T-helper 1 cell (primary cell): ENCODE data around the gene BRD1.

Source experiments
- DNase-seq, 5 donors: peaks; one replicate each; pipeline ENCODE4 v3.0.0-alpha.2; 2012 to 2020
- total RNA-seq, 4 donors: gene quantifications; one replicate each; lab custom pipeline; 2026; lab: John Stamatoyannopoulos, UW

BRD1 gene
- total RNA-seq = 156 to 187 (median 170) reads per million in 4 donors

DNA sequence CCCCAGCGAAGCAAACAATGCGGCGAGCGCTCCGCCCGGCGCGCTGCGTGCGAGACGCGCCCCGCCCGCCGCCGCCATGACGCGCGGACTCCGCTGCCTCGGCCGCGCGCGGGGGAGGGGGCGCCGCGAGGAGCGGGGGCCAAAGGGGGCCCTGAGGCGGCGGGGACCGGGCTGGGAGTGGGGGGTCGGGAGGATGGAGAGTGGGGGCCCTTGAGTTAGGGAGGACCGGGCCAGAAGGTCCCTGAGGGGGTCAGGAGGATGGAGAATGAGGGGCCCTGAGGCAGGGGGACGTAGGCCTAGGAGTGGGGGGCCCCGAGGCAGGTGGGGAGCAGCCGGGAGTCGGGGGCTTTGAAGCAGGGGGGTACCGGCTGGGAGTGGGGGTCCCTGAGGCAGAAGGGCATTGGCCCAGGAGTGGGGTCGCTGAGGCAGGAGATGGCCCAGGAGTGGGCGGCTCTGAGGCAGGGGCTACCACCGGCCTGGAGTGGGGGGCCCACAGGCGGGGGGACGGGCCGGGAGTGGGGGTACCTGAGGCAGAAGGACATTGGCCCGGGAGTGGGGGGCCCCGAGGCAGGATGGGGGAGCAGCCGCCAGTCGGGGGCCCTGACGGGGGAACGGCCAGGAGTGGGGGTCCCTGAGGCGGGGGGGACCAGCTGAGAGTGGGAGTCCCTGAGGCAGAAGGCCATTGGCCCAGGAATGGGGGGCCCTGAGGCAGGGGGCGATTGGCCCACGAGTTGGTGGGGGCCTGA lies at the start of gene BRD1:
Gene BRD1 (minus strand): TSS at position 21 of the 746 bp plus-strand sequence. CDS start 3,556 bp downstream, outside the sequence.
- DNase-seq = peak in 2 of 5 donors; percentile 54 to 60

- DNase-seq = no peak
These were observed 45.7 kb upstream of the BRD1 start for GRCh38 chr22:49873228-49873940.

DNA sequence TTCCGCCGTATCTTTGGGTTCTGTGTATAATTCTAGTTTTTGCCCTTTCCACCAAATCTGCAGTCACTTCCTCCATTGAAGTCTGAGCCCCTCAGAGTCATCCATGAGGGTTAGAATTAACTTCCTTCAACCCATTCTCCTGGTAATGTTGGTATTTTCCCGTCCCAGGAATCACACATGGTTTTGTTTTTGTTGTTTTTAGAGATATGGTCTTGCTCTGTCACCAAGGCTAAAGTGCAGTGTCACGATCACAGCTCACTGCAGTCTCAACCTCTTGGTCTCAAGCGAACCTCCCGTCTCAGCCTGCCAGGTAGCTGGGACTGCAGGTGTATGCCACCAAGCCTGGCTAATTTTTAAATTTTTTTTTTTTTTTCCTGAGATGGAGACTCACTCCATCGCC lies 44.7 kb upstream of the BRD1 start:
- DNase-seq = no peak

GRCh38 chr22:49871482-49871881 lies 43.8 kb upstream of the BRD1 start:
- DNase-seq = no peak

GRCh38 chr22:49869845-49870712 lies 42.4 kb upstream of the BRD1 start:
- DNase-seq = peak in 4 of 5 donors; percentile 17 to 48 (median 37)

DNA sequence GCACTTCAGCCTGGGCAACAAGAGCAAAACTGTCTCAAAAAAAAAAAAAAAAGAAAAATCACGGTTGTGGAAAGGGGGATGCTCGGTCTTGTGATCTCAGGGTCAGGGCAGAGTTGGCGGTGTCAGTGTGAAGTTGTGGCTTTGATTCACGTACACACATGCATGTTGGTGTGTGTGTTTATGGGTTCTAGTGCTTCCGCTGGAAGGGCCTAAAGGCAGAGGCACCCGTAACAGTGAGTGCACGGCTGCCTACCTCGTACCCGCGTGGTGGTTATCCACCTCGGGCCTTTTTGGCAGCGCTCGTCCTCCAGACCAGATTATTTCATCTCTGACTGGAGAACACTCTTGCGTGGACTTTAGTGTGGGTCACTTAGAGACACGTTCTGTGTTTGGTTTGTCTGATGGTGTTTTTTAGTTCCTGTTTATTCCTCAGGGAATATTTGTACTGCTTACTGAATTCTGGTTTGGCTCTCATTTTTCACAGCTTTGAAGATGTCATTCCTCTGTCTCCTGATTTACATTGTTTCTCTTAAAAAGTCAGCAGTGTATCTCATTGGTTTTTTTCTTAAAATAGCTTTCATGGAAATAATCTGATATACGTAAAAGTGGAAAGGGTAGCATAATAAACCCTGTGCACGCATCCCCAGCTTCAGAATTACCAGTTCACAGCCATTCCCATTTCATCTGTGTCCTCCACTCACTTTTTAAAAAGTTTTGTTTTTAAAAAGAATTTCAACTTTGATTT lies 41.6 kb upstream of the BRD1 start:
- no peak for DNase-seq

DNA sequence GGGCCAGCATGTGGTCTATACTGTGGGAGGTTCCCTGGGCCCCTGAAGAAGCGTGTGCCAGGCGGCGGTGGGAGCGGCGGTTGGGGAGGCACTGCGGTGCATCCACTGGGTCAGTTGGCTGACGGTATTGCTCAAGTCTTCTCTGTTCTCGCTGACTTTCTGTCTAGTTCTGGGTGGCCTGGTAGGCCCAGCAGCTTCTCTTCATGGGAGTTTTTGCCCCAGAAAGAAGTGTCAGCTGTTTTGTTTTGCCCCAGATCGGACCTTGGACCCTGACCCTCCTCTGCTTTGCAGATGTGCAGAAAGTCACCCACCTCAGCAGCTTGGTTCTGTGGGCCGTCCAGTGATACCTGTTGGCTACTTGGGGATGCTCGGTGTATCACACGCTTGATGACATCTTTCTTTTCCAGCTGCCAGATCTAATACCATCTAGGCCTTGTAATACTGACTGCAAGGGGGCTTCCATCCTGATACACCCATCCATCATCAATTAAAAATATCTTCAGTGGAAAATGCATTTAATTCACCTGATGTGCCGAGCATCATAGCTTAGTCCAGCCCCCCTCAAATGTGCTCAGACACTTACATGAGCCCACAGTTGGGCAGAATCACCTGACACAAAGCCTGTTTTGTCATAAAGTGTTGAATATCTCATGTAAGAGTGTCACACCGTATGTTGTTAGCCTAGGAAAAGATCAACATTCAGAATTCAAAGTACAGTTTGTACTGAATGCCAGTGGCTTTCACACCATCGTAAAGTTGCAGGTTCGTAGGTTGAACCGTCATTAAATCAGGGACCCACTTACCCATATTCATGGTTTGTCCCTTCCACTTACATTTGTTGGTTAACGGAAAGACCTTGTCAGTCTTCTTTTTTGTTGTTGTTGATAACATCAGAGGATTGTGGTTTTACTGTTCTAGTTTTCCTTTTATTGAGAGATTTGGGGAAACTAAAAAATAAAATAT lies 39.9 kb upstream of the BRD1 start:
- DNase-seq = peak in 1 of 5 donors; percentile 41

DNA sequence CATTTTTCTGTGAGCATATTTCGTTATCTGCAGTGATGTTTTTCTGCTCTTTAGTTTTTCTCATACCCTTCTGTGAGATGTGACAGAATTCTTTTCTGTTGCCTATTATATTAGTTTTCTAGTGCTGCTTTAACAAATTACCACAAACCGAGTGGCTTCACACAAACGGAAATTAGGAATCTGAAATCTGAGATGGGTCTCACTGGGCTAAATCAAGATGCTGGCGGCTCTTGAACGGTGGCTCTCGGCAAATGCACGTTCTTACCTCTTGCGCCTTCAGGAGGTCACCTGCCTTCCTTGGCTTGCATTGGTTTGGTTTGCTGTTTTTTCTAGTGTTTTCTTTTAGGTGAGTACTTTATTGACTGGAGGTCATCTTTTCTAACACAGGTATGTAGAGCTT lies 39.0 kb upstream of the BRD1 start:
- no peak for DNase-seq

GRCh38 chr22:49866134-49866533 lies 38.5 kb upstream of the BRD1 start:
- no peak for DNase-seq

GRCh38 chr22:49865156-49865555 lies 37.5 kb upstream of the BRD1 start:
- no peak for DNase-seq

- DNase-seq = no peak
These were observed 36.3 kb upstream of the BRD1 start for GRCh38 chr22:49863931-49864330.

DNA sequence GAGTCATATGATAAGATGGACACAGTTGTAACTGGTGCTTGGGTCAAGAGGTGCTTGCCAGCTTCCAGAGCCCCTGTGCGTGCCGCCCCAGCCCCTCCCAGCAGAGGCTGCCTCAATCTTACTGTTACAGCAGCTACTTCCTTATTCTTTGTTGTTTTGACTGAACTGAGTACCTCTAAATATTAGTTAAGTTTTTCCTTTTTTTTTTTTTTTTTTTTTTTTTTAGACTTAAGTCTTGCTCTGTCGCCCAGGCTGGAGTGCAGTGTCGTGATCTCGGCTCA lies 34.8 kb upstream of the BRD1 start:
- DNase-seq = no peak

DNA sequence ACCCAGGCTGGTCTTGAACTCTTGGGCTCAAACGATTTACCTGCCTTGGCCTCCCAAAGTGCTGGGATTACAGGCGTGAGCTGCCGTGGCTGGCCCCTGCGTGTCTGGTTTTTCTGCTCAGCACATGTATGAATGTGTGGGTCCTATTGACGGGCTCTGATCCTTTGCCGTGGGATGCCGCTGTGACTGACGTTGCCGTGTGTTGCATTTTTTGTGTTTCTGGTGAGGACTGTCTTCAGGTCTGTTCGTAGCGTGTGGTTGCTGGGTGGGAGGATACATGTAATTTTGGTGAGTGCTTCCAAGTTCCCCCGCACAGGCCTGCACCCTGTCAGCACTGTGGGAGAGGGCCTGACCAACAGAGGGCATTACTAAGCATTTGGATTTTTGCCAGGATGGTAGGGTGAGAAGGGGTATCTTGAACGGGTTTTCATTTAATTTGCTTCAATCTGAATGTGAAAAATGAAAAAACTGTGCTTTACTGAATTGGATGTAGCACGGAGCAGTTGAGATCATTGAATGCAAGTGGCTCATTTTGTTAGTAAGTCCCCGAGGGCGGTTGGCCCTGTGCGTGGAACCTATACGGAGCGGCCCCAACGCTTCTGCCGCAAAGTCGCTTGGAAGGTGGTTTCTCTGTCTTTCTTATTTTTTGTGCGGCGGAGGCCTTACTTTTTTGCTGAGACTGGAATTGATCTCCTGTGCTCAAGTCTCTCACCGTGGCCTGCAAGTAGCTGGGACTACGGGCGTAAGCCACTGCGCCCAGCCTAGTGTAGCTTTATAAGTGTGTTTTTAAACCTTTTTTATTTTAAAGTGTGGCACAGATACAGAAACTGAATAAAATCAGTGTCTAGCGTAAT lies 34.2 kb upstream of the BRD1 start:
- DNase-seq = no peak

- no peak for DNase-seq
These were observed 31.2 kb upstream of the BRD1 start for GRCh38 chr22:49858827-49859226.

- DNase-seq = no peak
These were observed 29.3 kb upstream of the BRD1 start for GRCh38 chr22:49856766-49857618.

GRCh38 chr22:49856343-49856742 lies 28.7 kb upstream of the BRD1 start:
- no peak for DNase-seq

DNA sequence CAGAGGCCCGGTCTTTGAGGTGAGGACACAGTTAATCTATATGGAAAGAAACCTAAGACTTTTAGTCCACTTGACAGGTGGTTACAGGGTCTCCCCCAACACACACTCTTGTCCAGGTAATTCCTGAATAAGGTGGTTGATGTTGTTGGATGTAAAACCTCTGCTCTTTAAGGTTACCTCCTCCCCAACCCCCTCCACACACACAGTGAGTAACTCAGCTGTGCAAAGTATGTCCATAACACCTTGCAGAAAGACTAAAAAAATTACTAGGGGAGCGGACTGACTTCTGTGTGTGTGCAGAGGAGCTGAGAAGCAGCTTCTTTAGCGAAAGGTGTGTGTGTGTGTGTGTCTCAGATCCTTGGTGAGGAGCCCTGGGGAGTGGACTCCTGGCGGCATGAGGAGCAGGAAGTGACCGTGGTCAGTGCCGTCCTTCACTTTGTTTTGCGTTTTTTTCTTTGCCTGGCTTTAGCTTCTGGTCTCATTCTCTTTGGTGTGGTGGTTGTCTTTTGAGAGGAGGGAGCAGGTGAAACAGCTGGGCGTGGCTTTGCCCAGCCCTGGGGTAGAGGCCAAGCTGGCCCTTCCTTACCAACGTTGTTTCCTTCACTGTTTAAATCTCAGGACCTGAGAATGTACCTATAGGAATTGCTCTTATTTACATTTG lies 27.7 kb upstream of the BRD1 start:
- no peak for DNase-seq

- no peak for DNase-seq
These were observed 26.5 kb upstream of the BRD1 start for GRCh38 chr22:49853981-49854831.
